ENCODE measurements around the gene MAPRE3.

DNA sequence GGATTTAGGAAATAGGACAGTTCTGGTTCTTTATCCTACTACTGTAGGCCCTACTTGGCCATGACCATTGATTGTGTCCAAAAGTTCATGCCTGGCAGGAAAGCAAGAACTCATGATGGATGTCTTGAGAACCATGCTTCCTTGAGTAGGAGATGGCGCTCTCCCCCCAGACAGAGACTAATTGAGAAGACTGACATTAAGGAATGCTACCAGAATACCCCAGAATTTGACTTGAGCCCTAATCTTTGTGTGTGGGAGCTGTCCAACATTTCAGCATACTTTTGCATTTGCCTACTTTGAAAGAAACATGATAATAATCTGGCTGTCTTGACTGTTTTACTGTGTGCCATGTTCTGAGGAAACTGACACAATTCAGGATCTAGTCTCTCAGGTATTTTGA is 23.3 kb downstream of the MAPRE3 start:
- TF ChIP-seq FOXK2 (IDR thresholded peaks at IDR 0.05) (no peak), FOXM1 (IDR thresholded peaks at IDR 0.05; ENCODE audit: borderline replicate concordance) (no peak), SP1 (IDR thresholded peaks at IDR 0.05) (no peak)

All from HEK293T (cell line).